K562 (cell line): ENCODE data around the gene PRICKLE2. TPM values are rescaled to one million over a fixed set of nuclear protein-coding genes. Genes with fewer than 3 reads are reported as not detected.

ENCODE experiments used
- ATAC-seq: fragments of 200-7000 bp; cut with Tn5 transposase; 3 replicates; pipeline ENCODE4 v1.9.1; 2020; ENCODE audit warnings: moderate library complexity
- BruUV-seq: library from RNA; stranded (reverse); fragments of 400-500 nt; replicated peaks from 2 replicates; lab custom pipeline; 2021; lab: Mats Ljungman, UMichigan
- CTCF ChIA-PET: fragments of 300-600 bp; formaldehyde crosslinking; extraction: SDS; loops from one replicate; lab custom pipeline; 2021; ENCODE audit warnings: low intra/inter-chr PET ratio; lab: Yijun Ruan, JAX
- POLR2A ChIA-PET: fragments of 300-600, 350-650 bp; sonication (Branson Sonifier 250); formaldehyde crosslinking; extraction: SDS; loops from one replicate; lab custom pipeline; 2021; ENCODE audit warnings: antibody characterized with exemption, inconsistent platforms; lab: Yijun Ruan, JAX
- DNase-seq, 4 experiments: peaks; one replicate each; pipeline versions ENCODE4 v3.0.0 to v3.0.0-alpha.2; 2011 to 2018; ENCODE audit warnings: low spot score in 3 of 4, mixed read lengths in 3 of 4; ENCODE audit errors: extremely low read depth in 1 of 4
- FAIRE-seq: peaks from 2 replicates; lab custom pipeline; 2011; peaks lifted over from hg19 to GRCh38; lab: Jason Lieb, UNC
- H2AFZ ChIP-seq: 2 replicates; pipeline ENCODE4 v1.6.0; 2011; ENCODE audit warnings: low read depth, low read length, control low read depth, inconsistent platforms
- H3K27ac ChIP-seq: fragments of 200-600 bp; 3 replicates; pipeline ENCODE4 v1.8.0; 2011; ENCODE audit warnings: low read depth, mild to moderate bottlenecking, control low read depth, inconsistent platforms, low read length, moderate library complexity, mixed read lengths; ENCODE audit errors: extremely low read depth
- H3K27me3 ChIP-seq, 2 experiments: fragments of 300-600 bp in 1 of 2; 2 replicates in 1 of 2; 3 replicates in 1 of 2; pipeline versions ENCODE4 v1.6.0 to v1.8.0; 2011; ENCODE audit warnings: inconsistent platforms in 2 of 2, low read length in 2 of 2, mild to moderate bottlenecking in 1 of 2, mixed read lengths in 1 of 2, moderate library complexity in 1 of 2; ENCODE audit not compliant: control insufficient read depth in 2 of 2, insufficient read depth in 2 of 2
- H3K36me3 ChIP-seq: fragments of 300-600 bp; 3 replicates; pipeline ENCODE4 v1.8.0; 2011; ENCODE audit warnings: mild to moderate bottlenecking, low read length, inconsistent platforms; ENCODE audit not compliant: control insufficient read depth, insufficient read depth
- H3K4me1 ChIP-seq, 2 experiments: fragments of 200-600 bp in 1 of 2; replicated peaks in 1 of 2; 2 replicates in 1 of 2; 3 replicates in 1 of 2; pipeline versions ENCODE4 v1.5.1 to v1.8.0; 2011; ENCODE audit warnings: inconsistent platforms in 2 of 2, low read length in 2 of 2, mild to moderate bottlenecking in 1 of 2, mixed read lengths in 1 of 2, moderate library complexity in 1 of 2; ENCODE audit not compliant: control insufficient read depth in 2 of 2, insufficient read depth in 2 of 2
- H3K4me2 ChIP-seq: 2 replicates; pipeline ENCODE4 v1.6.1; 2011; ENCODE audit warnings: low read length, control low read depth, inconsistent platforms, mixed read lengths; ENCODE audit not compliant: insufficient read depth
- H3K4me3 ChIP-seq: fragments of 200-600 bp; sonication (generic), shearing (Covaris generic); 2 replicates; pipeline ENCODE4 v1.5.1; 2016; ENCODE audit warnings: control low read depth, inconsistent platforms
- H3K79me2 ChIP-seq: fragments of 200-600 bp; 3 replicates; pipeline ENCODE4 v1.8.0; 2011; ENCODE audit warnings: low read length, inconsistent platforms; ENCODE audit not compliant: control insufficient read depth, insufficient read depth
- H3K9ac ChIP-seq, 2 experiments: 2 replicates each; pipeline versions ENCODE4 v1.6.0 to v1.6.1; 2011; ENCODE audit warnings: low read depth in 2 of 2, low read length in 2 of 2, control low read depth in 1 of 2, inconsistent platforms in 1 of 2, mild to moderate bottlenecking in 1 of 2, mixed read lengths in 1 of 2; ENCODE audit not compliant: insufficient read depth in 1 of 2
- H3K9me1 ChIP-seq: one replicate; pipeline ENCODE4 v1.6.0; 2011; ENCODE audit warnings: inconsistent platforms, mild to moderate bottlenecking, low read length, moderate library complexity; ENCODE audit not compliant: control insufficient read depth, insufficient read depth
- H3K9me3 ChIP-seq: replicated peaks from 2 replicates; pipeline ENCODE4 v1.5.1; 2011; ENCODE audit warnings: low read depth, low read length, inconsistent platforms; ENCODE audit not compliant: control insufficient read depth, insufficient read depth
- H4K20me1 ChIP-seq: replicated peaks from 2 replicates; pipeline ENCODE4 v1.6.1; 2011; ENCODE audit warnings: low read length, inconsistent platforms, mixed read lengths; ENCODE audit not compliant: control insufficient read depth, insufficient read depth
- BCL6 ChIP-seq: fragments of 250-450 bp; sonication (Bioruptor Pico); IDR thresholded peaks from 2 replicates; pipeline ENCODE4 v1.4.0; 2020
- DMBX1 ChIP-seq: fragments of 250-450 bp; sonication (Bioruptor Pico); IDR thresholded peaks from 2 replicates; pipeline ENCODE4 v1.8.0; 2022; ENCODE audit warnings: inconsistent platforms, mild to moderate bottlenecking, moderate library complexity, borderline replicate concordance
- DPF2 ChIP-seq: fragments of 450-650 bp; IDR thresholded peaks from 2 replicates; pipeline ENCODE4 v1.6.1; 2016
- ELF1 ChIP-seq: fragments of 200-800 bp; sonication (Bioruptor generic); IDR thresholded peaks from 2 replicates; pipeline ENCODE4 v1.6.1; 2016; ENCODE audit warnings: missing genetic modification characterization, missing compliant biosample characterization
- HIVEP1 ChIP-seq: fragments of 250-450 bp; sonication (Bioruptor Pico); IDR thresholded peaks from 2 replicates; pipeline ENCODE4 v1.4.0; 2020; ENCODE audit warnings: mild to moderate bottlenecking
- SMARCB1 ChIP-seq: IDR thresholded peaks from 2 replicates; pipeline ENCODE4 v1.6.1; 2011; ENCODE audit warnings: improper control_type of control experiment, low read depth; ENCODE audit not compliant: insufficient read length
- ZBED1 ChIP-seq: IDR thresholded peaks from 2 replicates; pipeline ENCODE4 v1.6.1; 2014
- ZNF212 ChIP-seq: fragments of 450-650 bp; formaldehyde crosslinking; IDR thresholded peaks from 2 replicates; pipeline ENCODE4 v1.4.0; 2020; ENCODE audit warnings: mild to moderate bottlenecking
- ZNF696 ChIP-seq: fragments of 250-450 bp; sonication (Bioruptor Pico); conservative IDR thresholded peaks from 2 replicates; pipeline ENCODE4 v1.4.0; 2020; ENCODE audit warnings: mild to moderate bottlenecking, moderate library complexity
- ZNF699 ChIP-seq: fragments of 250-450 bp; sonication (Bioruptor Pico); IDR thresholded peaks from 2 replicates; pipeline ENCODE4 v1.8.0; 2021; ENCODE audit warnings: mild to moderate bottlenecking, moderate library complexity; ENCODE audit not compliant: insufficient replicate concordance
- WGBS: fragments of 100-300 bp; shearing (Covaris generic); methylation state at CpG from one replicate; pipeline ENCODE4 v1.1.6; 2016; ENCODE audit warnings: low coverage, mixed read lengths; ENCODE audit not compliant: insufficient coverage; ENCODE audit errors: missing lambda C conversion rate; 5-methylcytosine and 5-hydroxymethylcytosine counted together
- in situ Hi-C: fragments of 300-500 bp; cut with MboI; formaldehyde crosslinking; loops from 4 replicates; pipeline ENCODE4 v1.15.0; 2018; ENCODE audit warnings: inconsistent platforms, mixed read lengths
- intact Hi-C: fragments of 100-400 bp; cut with micrococcal nuclease; formaldehyde crosslinking; loops from 2 replicates; pipeline ENCODE4 v1.14.2; 2022
- polyA plus RNA-seq, 8 experiments: library from polyadenylated mRNA; depleted of rRNA in 4 of 8; stranded (reverse) in 5 of 8; unstranded in 3 of 8; fragments of >200 nt; fragmentation: Nextera tagmentation in 2 of 8; fragmentation: Illumina TruSeq in 1 of 8; extraction: Ambion mirVana in 2 of 8; extraction: Trizol in 1 of 8; gene quantifications; 2 replicates each; pipeline versions ENCODE4 v1.2.1 to v1.2.3, GENCODE V29; 2011 to 2014; ENCODE audit warnings: inconsistent platforms in 1 of 8, missing spikeins in 1 of 8
- total RNA-seq, 7 experiments: library from RNA; depleted of rRNA in 6 of 7; stranded (reverse); fragments of >200 nt in 6 of 7; fragmentation: Illumina TruSeq in 2 of 7; extraction: Trizol in 2 of 7; gene quantifications; 2 replicates each; pipeline versions ENCODE4 v1.2.1 to v1.2.3, GENCODE V29; 2011 to 2021; ENCODE audit warnings: low replicate concordance in 1 of 7

The PRICKLE2 gene
- total and polyA plus RNA-seq, 9 of the 15 experiments (the other 6 are each of a cell fraction or from before 2014, with no cell fraction given): 0.07 to 0.09 TPM; not detected in 7

- no peak overlapping the region for H3K4me2 ChIP-seq
- no TSS peak for BruUV-seq
- no peaks in the 10 kb centered on the region for H3K4me1 ChIP-seq
- no peak overlapping the region for H3K4me3 ChIP-seq
- TF ChIP-seq ELF1 (tag) (no peak), SMARCB1 (no peak), DPF2 (no peak), ZBED1 (no peak), DMBX1 (CRISPR knock-in tag) (no peak), HIVEP1 (no peak), BCL6 (CRISPR knock-in tag) (no peak), ZNF212 (no peak), ZNF696 (no peak), ZNF699 (CRISPR knock-in tag) (no peak)
- TF ChIP-seq, all 486 proteins: peak for 0
- no peak overlapping the region for H3K27ac ChIP-seq
- WGBS: 0% methylated on average over 1 of the region's 2 CpGs
- H3K9me1 ChIP-seq: no peaks in the 10 kb centered on the region
- H3K36me3 ChIP-seq: no peaks in the 10 kb centered on the region
- POLR2A ChIA-PET: interaction anchor here (0.6 kb wide), 1 partner anchor 45 kb away, joined by 3 read pairs; no protein-coding TSS in a partner anchor
- H4K20me1 ChIP-seq: no peaks in the 10 kb centered on the region; the same call in 1 of the 2 replicates
- intact Hi-C loops (no loop called here), in situ Hi-C loops (no loop called here)
- peaks cover 0 to 8% of the 10 kb centered on the region in 2 experiments; a peak in 1 of 5 replicates for H3K27me3 ChIP-seq
- CTCF ChIA-PET: no interaction called here
- FAIRE-seq (no peak), ATAC-seq (no peak), DNase-seq (no peak)
- H3K9me3 ChIP-seq: no peaks in the 10 kb centered on the region
- no peaks in the 10 kb centered on the region for H3K79me2 ChIP-seq
- H3K9ac ChIP-seq: no peak overlapping the region
- no peak overlapping the region for H2AFZ ChIP-seq
These were observed 92.0 kb downstream of the PRICKLE2 start for GRCh38 chr3:64133272-64133671.
